H1 (cell line): ENCODE measurements around the gene TSPAN9.

Experiments
- ATF2 ChIP-seq: IDR thresholded peaks from 2 replicates; pipeline ENCODE4 v1.6.1; 2012; ENCODE audit warnings: low read length, inconsistent platforms
- EP300 ChIP-seq, 2 experiments: IDR thresholded peaks; 1 replicate in 1 of 2; 2 replicates in 1 of 2; pipeline ENCODE4 v1.6.1; 2011 to 2012; ENCODE audit warnings: low read depth in 2 of 2, low read length in 2 of 2, mild to moderate bottlenecking in 2 of 2, borderline replicate concordance in 1 of 2, inconsistent platforms in 1 of 2, moderate library complexity in 1 of 2
- EZH2 ChIP-seq: fragments of 200-600 bp; sonication (generic); IDR thresholded peaks from 2 replicates; pipeline ENCODE4 v1.7.1; 2012; ENCODE audit warnings: low read depth, mild to moderate bottlenecking, moderate library complexity, low read length, inconsistent platforms; ENCODE audit not compliant: severe bottlenecking
- GABPA ChIP-seq: IDR thresholded peaks from 2 replicates; pipeline ENCODE4 v1.6.1; 2011; ENCODE audit warnings: mild to moderate bottlenecking, low read length, moderate library complexity, borderline replicate concordance; ENCODE audit not compliant: insufficient read depth
- JUN ChIP-seq: IDR thresholded peaks from 2 replicates; pipeline ENCODE4 v1.6.1; 2011; ENCODE audit warnings: low read depth, mild to moderate bottlenecking, improper control_type of control experiment, low read length
- JUND ChIP-seq: IDR thresholded peaks from 2 replicates; pipeline ENCODE4 v1.6.1; 2011; ENCODE audit warnings: mild to moderate bottlenecking, improper control_type of control experiment, low read length
- MAFK ChIP-seq: IDR thresholded peaks from 2 replicates; pipeline ENCODE4 v1.6.1; 2012; ENCODE audit warnings: low read depth, mild to moderate bottlenecking, improper control_type of control experiment, low read length
- POLR2A ChIP-seq, 2 experiments: IDR thresholded peaks; 1 replicate in 1 of 2; 2 replicates in 1 of 2; pipeline ENCODE4 v1.6.1; 2011; ENCODE audit warnings: low read depth in 2 of 2, low read length in 2 of 2, mild to moderate bottlenecking in 2 of 2; ENCODE audit errors: control extremely low read depth in 1 of 2
- SIX5 ChIP-seq: IDR thresholded peaks from 2 replicates; pipeline ENCODE4 v1.6.1; 2011; ENCODE audit warnings: mild to moderate bottlenecking, low read depth, low read length
- SP1 ChIP-seq: IDR thresholded peaks from 2 replicates; pipeline ENCODE4 v1.6.1; 2011; ENCODE audit warnings: low read depth, low read length
- YY1 ChIP-seq: IDR thresholded peaks from 2 replicates; pipeline ENCODE4 v1.6.1; 2011; ENCODE audit warnings: low read depth, mild to moderate bottlenecking, low read length
- ZNF274 ChIP-seq: IDR thresholded peaks from 2 replicates; pipeline ENCODE4 v1.7.0; 2012; ENCODE audit warnings: low read length, borderline replicate concordance; ENCODE audit errors: extremely low read depth
- TF ChIP-seq, protein P1 (sequence below), 3 experiments: IDR thresholded peaks; 1 replicate in 2 of 3; 2 replicates in 1 of 3; pipeline versions ENCODE4 v1.5.1 to v1.6.1; 2011; ENCODE audit warnings: low read length in 3 of 3, mild to moderate bottlenecking in 3 of 3, inconsistent platforms in 2 of 3, low read depth in 1 of 3, moderate library complexity in 1 of 3; ENCODE audit not compliant: insufficient read depth in 1 of 3; ENCODE audit errors: control extremely low read depth in 1 of 3
- TF ChIP-seq, protein P2 (sequence below): IDR thresholded peaks from 2 replicates; pipeline ENCODE4 v1.6.1; 2011; ENCODE audit warnings: low read depth, mild to moderate bottlenecking, low read length; ENCODE audit not compliant: insufficient read depth

- TF ChIP-seq JUN (no peak), YY1 (no peak), GABPA (no peak), JUND (no peak), SIX5 (no peak), EP300 (IDR thresholded peaks at IDR 0.05; ENCODE audit: borderline replicate concordance in 1 of 2, low read depth in 2 of 2, low read length in 2 of 2) (no peak), MAFK (no peak), EZH2 (no peak), ATF2 (no peak), POLR2A (IDR thresholded peaks at IDR 0.05; ENCODE audit: control extremely low read depth in 1 of 2, low read depth in 2 of 2, low read length in 2 of 2) (no peak), ZNF274 (no peak), SP1 (no peak)
- TF ChIP-seq, protein P1, sequence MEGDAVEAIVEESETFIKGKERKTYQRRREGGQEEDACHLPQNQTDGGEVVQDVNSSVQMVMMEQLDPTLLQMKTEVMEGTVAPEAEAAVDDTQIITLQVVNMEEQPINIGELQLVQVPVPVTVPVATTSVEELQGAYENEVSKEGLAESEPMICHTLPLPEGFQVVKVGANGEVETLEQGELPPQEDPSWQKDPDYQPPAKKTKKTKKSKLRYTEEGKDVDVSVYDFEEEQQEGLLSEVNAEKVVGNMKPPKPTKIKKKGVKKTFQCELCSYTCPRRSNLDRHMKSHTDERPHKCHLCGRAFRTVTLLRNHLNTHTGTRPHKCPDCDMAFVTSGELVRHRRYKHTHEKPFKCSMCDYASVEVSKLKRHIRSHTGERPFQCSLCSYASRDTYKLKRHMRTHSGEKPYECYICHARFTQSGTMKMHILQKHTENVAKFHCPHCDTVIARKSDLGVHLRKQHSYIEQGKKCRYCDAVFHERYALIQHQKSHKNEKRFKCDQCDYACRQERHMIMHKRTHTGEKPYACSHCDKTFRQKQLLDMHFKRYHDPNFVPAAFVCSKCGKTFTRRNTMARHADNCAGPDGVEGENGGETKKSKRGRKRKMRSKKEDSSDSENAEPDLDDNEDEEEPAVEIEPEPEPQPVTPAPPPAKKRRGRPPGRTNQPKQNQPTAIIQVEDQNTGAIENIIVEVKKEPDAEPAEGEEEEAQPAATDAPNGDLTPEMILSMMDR (IDR thresholded peaks at IDR 0.05; ENCODE audit: control extremely low read depth in 1 of 3, insufficient read depth in 1 of 3, low read depth in 1 of 3, low read length in 3 of 3): no peak
- TF ChIP-seq, protein P2, sequence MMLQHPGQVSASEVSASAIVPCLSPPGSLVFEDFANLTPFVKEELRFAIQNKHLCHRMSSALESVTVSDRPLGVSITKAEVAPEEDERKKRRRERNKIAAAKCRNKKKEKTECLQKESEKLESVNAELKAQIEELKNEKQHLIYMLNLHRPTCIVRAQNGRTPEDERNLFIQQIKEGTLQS: no peak
Measured at GRCh38 chr12:3243376-3244084, 166.4 kb downstream of the TSPAN9 start.
